HFF-Myc (cell line): ENCODE results near the gene TSPAN12.

Source experiments
- DNase-seq: peaks from one replicate; pipeline ENCODE4 v3.0.0-alpha.2; 2011; ENCODE audit warnings: low read depth; ENCODE audit errors: extremely low read depth
- H3K4me3 ChIP-seq: replicated peaks from 2 replicates; pipeline ENCODE4 v1.5.1; 2011; ENCODE audit warnings: low read depth, mild to moderate bottlenecking, control low read depth, low read length
- CTCF ChIP-seq: IDR thresholded peaks from 2 replicates; pipeline ENCODE4 v1.5.1; 2012; ENCODE audit warnings: mild to moderate bottlenecking, low read depth, low read length, control low read depth; ENCODE audit errors: missing control alignments

Gene TSPAN12

GRCh38 chr7:120833546-120833945, 24.4 kb downstream of the TSPAN12 start:
- DNase-seq = no peak
- TF ChIP-seq CTCF = no peak
- H3K4me3 ChIP-seq = no peak overlapping the region

GRCh38 chr7:120832803-120833202, 25.1 kb downstream of the TSPAN12 start:
- TF ChIP-seq CTCF = no peak
- no peak overlapping the region for H3K4me3 ChIP-seq
- DNase-seq = no peak

GRCh38 chr7:120831260-120831659, 26.7 kb downstream of the TSPAN12 start:
- H3K4me3 ChIP-seq = no peak overlapping the region
- TF ChIP-seq CTCF = no peak
- DNase-seq = no peak

- TF ChIP-seq CTCF = no peak
- DNase-seq = no peak
These were observed 28.5 kb downstream of the TSPAN12 start for GRCh38 chr7:120829487-120829886.

GRCh38 chr7:120828528-120828927, 29.4 kb downstream of the TSPAN12 start:
- H3K4me3 ChIP-seq = no peak overlapping the region
- TF ChIP-seq CTCF = no peak
- no peak for DNase-seq

More at GRCh38 chr7:120829487-120829886, 28.5 kb downstream of the TSPAN12 start:
- H3K4me3 ChIP-seq = no peak overlapping the region

- H3K4me3 ChIP-seq = no peak overlapping the region
- DNase-seq = no peak
- no peak for TF ChIP-seq CTCF
These were observed 30.4 kb downstream of the TSPAN12 start for GRCh38 chr7:120827371-120828118.

- no peak for TF ChIP-seq CTCF
- DNase-seq = no peak
- no peak overlapping the region for H3K4me3 ChIP-seq
These were observed 32.4 kb downstream of the TSPAN12 start for GRCh38 chr7:120825576-120825975.
